Hematopoietic multipotent progenitor cell treated with erythropoietin and hydrocortisone succinate and interleukin-3 and kit ligand, for 8 days (in vitro differentiated cells): ENCODE data around the gene RNF4.
"Not testable (repeated sequence)": the region's sequence is repeated elsewhere in the genome, so short reads cannot be mapped to it uniquely, and the experiment has no call there.

Experiments used
- DNase-seq: peaks from one replicate; pipeline ENCODE4 v3.0.0-alpha.2; 2015

RNF4 gene

DNA sequence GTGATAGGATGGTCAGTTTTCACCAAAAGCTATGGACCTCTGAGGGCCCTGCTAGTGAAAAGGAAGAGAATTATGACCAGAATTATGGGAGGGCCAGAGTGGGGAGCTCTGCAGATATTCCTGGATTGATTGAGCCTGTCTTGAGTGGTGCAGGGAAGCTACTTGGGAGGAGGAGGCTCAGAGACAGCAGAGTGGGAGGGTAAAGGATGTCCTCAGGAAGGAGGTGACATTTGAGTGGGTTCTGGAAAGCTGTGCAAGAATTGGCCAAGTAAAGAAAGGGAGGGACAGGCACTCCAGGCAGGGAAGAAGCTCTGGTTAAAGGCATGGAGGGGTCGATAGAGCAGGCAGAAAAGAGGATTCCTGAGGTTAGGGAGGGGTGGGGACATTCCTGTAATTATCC, 24.1 kb downstream of the RNF4 start:
- DNase-seq = no peak

DNA sequence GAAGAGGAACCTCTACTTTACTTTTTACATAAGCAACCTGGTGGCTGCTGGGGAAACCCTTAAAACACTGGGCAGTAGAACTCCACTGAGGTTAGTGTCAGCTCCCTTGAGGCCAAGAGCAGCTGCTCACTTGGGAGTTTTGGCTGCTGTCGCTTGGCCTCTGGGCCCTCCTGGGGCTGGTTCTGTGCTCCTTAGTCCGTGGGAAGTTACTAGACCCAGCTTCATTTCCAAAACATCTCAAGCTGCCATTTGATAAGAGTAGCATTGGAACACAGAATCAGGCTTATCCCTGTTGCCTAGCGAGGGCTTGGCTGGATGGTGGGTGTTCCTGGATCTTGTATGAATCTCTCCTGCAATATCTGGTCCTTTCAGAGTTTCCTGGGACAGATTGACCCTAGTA, 26.1 kb downstream of the RNF4 start:
- no peak for DNase-seq

DNA sequence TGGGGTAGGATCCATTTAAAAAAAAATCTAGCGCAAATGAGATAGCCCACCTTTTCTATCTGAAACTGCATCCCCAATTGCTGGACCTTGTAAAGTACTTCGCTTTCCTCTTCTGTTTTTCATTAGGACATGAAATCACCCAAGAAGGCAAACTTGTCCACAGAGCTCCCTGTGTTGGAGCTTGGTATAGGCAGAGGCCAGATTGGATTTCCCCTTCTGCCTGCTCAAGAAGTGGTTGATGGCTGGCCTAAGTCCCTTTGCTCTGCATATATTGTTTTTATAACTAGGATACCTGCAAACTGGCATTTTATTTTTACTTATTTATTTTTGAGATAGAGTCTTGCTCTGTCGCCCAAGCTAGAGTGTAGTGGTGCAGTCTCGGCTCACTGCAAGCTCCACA, 28.4 kb downstream of the RNF4 start:
- no peak for DNase-seq

DNA sequence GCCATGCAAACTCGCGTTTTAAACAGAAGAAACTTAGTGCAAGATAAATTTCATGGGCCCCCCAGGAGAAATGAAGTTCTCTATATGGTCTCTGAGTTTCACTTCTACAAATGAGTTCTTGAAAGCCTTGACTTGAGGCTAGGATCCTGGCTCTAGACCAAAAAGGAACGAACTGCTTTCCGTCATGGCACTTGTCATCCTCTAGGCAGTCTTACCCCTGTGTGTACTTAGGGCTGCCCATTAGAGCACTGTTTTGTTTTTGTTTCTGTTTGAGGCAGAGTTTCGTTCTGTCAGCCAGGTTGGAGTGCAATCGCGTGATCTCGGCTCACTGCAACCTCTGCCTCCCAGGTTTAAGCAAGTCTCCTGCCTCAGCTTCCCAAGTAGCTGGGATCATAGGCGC, 29.0 kb downstream of the RNF4 start:
- DNase-seq = no peak

DNA sequence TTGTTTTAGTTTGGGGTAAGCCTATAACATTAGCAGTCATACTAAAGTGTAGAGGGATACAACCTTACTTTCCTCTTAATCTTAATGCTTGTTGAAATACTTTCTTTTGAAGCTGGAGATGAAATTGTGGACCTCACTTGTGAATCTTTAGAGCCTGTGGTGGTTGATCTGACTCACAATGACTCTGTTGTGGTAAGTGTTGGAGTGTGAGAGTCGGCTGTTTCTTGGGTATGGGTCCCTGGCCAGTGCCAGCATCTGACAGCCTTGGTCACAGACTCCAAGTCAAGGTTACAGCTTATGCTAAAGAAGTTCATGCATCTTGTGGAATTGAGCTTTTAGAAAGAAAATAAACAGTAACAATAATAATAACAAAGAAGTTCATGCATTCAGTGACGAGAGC, 31.6 kb downstream of the RNF4 start:
- DNase-seq = no peak

GRCh38 chr4:2501034-2501594, 32.2 kb downstream of the RNF4 start:
- no peak for DNase-seq

DNA sequence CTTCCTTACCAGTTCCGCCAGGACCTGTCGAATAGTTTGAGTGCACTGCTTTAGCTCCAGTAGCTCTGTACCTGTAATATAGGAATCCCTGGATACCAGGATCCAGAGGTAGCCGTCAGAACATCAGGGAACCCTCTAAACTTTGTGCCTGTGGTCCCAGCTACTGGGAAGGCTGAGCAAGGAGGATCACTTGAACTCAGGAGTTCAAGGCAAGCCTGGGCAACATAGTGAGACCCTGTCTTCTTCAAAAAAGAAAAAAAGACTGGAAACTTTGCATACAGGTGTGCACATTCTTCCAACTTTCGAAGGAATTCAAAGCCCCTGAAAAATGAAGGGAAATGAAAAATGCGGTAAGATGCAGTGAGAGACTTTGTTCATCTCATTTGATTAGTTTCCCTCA, 34.9 kb downstream of the RNF4 start:
- DNase-seq = no peak

DNA sequence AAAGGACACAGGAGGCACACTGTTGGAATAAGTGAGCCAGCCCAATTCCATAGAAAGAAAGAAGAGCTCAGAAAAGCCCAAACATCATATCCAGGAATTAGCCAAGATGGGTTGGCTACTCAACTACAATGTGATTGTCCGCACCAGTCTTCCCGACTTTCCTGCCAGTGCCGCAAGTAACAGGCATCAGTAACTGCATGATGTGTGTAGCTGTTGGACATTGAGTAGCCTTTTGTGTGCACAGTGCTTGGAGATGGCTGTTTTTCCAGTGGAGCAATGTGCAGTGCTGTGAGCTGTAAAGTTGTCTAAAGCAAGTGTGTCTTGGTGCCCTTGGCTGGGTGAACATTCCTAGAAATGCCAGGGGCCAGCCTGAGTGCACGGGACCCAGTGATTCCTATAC, 38.4 kb downstream of the RNF4 start:
- DNase-seq = no peak

- DNase-seq = no peak
Measured at GRCh38 chr4:2507855-2508254, 38.9 kb downstream of the RNF4 start.

- no peak for DNase-seq
Measured at GRCh38 chr4:2510351-2511259, 41.7 kb downstream of the RNF4 start.

DNA sequence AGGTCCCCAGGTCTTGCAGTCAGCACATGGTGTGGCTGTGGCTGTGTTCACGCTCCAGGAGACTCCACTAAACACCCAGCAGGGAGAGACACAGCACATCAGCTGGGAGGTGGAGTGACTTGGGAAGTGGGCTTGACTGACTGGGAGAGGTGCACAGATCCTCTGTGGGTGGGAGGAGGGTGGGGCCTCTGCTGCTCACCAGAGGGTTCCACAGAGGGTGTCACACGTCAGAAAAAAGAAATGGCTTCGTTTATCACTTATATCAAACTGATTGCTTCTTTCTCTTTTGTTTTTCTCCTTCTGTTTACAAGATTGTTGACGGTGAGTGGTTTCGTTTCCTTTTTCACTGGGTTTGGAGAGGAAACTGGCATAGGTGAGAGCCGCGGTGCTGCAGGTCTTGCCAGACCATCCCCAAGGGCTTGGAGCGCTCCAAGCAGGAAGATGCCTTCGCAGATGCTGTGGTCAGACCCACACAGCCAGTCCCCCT, 42.8 kb downstream of the RNF4 start:
- DNase-seq = no peak

- DNase-seq = no peak
Measured at GRCh38 chr4:2512396-2513135, 43.7 kb downstream of the RNF4 start.

GRCh38 chr4:2514193-2514592, 45.3 kb downstream of the RNF4 start:
- DNase-seq = not testable (repeated sequence)

DNA sequence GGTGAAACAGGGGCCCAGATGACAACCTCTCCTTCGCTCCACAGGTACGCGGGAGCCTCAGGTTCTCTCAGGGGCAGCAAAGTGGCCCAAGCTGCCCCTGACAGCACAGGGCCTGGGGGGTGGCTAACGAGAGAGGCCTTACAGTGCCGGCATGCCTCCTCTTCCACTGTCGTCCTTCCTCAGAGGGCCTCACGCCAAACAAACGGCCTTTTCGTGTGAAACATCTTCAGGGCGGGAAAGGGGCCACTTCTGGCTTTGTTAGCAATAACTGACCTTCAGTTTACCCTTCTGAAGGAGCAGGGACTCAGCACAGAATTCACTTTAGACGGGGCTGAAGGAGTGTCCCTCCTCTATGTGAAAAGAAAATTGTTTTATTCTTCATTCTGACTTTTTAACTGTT, 46.0 kb downstream of the RNF4 start:
- not testable (repeated sequence) for DNase-seq

DNA sequence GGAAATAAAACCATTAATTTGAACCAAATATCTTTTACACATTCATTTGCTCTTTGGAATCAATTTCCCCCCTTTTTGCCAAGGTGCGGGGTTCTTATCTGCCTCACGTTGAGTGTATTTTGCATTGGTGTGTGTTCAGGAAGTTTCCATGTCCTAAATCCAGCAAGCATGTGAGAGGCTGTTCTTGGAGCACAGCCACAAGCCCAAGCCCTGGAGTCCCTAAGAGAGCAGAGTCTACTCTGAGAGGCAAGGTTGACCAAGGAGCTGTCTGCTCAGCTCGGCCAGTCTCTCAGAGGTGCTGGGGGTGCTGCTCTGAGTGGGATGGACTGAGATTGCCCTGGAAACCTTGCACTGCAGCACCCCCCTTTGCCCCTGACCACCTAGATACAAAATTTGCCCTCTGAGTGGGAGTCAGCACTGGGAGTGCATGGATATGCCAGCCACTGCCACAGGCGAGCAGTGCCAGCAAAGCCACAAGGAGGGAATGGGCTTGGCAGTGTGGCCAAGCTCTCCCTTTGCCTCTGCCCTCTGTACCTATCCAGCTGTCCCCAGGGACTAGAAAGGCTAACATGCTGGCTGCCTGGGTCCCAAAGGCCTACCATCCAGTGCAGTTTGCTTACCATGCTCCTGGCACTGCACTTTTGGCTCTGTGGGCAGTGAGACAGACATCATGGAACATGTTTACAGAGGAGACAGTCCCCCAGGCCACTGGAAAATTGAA, 47.1 kb downstream of the RNF4 start:
- DNase-seq = no peak

DNA sequence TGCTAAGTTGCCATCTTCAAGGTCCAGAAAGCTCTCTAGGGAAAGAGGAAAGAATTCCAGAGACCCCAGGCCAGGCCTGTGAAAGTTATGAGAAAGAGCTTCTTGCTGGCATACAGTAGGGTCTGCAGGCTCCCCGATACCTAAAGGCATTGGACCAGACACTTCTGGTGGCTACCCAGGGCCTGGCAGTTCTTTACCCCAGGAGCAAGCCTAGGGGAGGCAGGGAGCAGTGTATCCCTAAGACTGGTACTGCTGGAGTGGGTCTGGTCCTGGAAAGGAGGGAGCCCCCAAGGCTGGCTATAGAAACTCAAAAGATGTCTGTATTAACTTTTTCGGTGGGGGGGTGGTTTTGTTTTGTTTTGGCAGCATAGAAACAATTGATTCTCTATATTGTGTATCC, 47.7 kb downstream of the RNF4 start:
- no peak for DNase-seq

DNA sequence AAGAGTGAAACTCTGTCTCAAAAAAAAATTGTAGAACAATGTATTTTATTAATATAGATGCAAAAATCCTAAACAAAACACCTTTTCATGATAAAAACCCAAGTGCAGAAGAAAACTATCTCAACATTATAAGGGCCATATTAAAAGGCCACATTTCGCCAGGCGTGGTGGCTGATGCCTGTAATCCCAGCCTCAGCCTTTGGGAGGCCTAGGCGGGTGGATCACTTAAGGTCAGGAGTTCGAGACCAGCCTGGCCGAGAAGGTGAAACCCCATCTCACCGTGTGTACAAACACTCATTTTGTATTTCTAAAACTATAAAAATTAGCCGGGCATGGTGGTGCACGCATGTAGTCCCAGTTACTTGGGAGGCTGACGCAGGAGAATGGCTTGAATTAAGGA, 57.7 kb downstream of the RNF4 start:
- DNase-seq = no peak

DNA sequence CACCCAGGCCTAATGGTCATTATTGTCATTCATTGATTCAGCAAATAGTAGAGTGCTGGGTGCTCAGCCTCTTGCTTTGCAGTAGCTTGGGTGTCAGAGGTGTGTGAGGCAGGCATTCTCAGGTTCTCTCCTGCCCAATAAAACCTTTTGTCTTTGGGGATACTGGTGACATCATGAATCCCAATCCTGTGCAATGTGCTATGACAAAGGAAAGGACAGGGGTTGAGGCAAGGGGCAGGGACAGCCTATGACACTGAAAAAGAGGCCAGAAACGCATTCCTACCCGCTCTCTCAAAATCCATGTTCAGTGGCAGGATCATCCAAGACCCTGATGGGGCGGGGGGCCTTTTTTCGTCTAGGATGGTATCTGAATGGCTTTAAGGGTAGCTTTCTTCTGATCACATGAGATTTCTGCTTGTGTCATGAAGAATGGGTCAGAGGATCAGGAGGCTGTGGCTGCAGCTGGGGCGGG, 66.0 kb downstream of the RNF4 start:
- no peak for DNase-seq

DNA sequence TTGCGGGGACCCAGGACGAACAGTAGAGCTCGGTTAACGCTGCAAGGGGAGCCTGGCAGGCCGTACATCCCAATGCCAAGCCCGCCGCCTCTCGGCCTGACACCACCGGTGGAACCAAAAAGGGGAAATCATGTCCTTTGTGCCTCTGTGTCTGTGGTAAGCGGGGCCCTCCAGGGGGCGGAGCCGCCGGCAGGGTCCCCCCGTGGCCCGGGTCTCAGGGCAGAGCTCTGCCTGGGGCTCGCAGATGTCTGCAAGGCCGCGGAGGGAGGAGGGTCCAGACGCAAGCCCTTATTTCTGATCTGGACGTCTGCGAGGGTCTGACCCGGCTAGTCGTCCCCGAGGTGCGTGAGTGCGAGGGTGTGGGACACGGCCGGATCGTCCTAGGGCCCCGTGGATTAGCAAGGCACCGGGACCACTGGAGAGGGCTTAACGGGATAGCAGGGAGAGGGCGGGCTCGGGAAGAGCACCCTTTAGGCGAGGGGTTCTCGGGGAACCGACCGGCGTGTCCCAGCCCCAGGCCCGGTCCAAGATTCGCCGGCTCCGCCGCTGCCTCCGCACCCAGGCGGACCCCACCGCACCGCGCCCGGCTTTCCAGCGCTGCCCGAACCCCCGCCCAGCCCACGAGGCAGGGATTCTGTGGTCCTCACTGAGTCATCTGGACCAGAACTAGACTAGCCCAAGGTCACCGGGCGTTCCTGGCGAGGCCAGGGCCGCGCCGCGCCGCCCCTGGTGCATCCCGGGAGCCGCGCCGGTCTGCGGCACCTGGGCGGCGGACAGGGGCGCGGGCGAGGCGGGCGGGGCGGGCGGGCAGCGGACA, 66.7 kb downstream of the RNF4 start:
- peak; percentile 52 for DNase-seq

GRCh38 chr4:2536193-2537010, 67.5 kb downstream of the RNF4 start, which contains the start of gene FAM193A:
Gene FAM193A, plus strand, starts transcription at chr4:2536647. Its CDS starts 269 bp downstream, at chr4:2536916.
- peak; percentile 98 for DNase-seq
